Neutrophil (primary cell): ENCODE measurements around the gene KIF6.

Source experiments
- H3K27ac ChIP-seq: fragments of 200-600 bp; sonication (generic); 2 replicates; pipeline ENCODE4 v1.5.1; 2016; ENCODE audit warnings: mild to moderate bottlenecking, moderate library complexity
- H3K27me3 ChIP-seq: fragments of 200-600 bp; sonication (generic); 2 replicates; pipeline ENCODE4 v1.6.0; 2016; ENCODE audit warnings: mild to moderate bottlenecking
- H3K36me3 ChIP-seq: fragments of 200-600 bp; sonication (generic); 2 replicates; pipeline ENCODE4 v1.5.1; 2017
- H3K4me1 ChIP-seq, 2 experiments: fragments of 200-600 bp in 1 of 2; sonication (generic) in 1 of 2; 1 replicate in 1 of 2; 2 replicates in 1 of 2; pipeline versions ENCODE4 v1.5.1 to v1.6.1; 2013 to 2016; ENCODE audit warnings: low read depth in 1 of 2, low read length in 1 of 2, mild to moderate bottlenecking in 1 of 2, moderate library complexity in 1 of 2; ENCODE audit not compliant: control insufficient read depth in 1 of 2, insufficient read depth in 1 of 2
- H3K4me3 ChIP-seq, 2 experiments: fragments of 200-600 bp in 1 of 2; sonication (generic) in 1 of 2; 1 replicate in 1 of 2; 2 replicates in 1 of 2; pipeline ENCODE4 v1.5.1; 2013 to 2016; ENCODE audit warnings: low read depth in 1 of 2, low read length in 1 of 2, mild to moderate bottlenecking in 1 of 2, moderate library complexity in 1 of 2
- H3K9me3 ChIP-seq: fragments of 200-600 bp; sonication (generic); 2 replicates; pipeline ENCODE4 v1.5.1; 2016
- TF ChIP-seq, protein P1 (sequence below): fragments of 200-600 bp; sonication (generic); IDR thresholded peaks from 2 replicates; pipeline ENCODE4 v1.5.1; 2016; ENCODE audit warnings: antibody characterized with exemption

The KIF6 gene

DNA sequence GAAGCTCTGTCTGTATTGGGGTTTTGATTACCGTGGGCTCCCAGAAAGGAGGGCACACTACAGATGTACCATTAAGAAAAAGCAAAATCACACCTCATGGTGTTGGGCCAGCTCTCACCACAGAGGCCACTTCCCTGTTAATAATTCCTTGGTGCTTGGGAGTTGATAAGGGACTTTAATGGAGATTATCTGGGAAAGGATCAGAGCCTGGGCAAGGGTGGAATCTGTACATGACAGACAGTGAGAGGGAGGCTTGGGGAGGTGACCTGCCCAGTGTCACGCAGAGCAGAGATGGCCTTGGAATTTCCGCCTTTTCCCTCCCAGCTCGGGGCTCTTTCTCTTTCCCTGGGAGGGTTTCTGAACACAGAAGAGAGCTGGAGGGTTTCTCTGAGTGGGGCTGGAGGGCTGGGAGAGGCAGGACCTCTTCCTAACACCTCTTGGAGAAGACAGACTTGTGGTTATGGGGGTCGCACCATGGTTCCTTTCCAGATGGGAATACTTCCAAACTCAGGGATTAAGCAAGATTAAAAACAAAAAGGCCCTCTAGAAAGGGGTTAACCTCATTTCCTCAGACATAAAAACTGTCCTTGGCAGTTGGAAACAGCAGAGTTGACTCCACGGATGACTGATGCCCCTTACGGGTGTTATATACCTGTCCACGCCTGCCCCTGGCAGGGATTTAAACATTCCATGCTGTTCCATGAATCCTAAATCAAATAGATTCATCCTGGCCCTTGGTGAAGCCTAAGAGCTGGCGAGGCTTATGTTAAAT, 385.9 kb downstream of the KIF6 start:
- TF ChIP-seq, protein P1, sequence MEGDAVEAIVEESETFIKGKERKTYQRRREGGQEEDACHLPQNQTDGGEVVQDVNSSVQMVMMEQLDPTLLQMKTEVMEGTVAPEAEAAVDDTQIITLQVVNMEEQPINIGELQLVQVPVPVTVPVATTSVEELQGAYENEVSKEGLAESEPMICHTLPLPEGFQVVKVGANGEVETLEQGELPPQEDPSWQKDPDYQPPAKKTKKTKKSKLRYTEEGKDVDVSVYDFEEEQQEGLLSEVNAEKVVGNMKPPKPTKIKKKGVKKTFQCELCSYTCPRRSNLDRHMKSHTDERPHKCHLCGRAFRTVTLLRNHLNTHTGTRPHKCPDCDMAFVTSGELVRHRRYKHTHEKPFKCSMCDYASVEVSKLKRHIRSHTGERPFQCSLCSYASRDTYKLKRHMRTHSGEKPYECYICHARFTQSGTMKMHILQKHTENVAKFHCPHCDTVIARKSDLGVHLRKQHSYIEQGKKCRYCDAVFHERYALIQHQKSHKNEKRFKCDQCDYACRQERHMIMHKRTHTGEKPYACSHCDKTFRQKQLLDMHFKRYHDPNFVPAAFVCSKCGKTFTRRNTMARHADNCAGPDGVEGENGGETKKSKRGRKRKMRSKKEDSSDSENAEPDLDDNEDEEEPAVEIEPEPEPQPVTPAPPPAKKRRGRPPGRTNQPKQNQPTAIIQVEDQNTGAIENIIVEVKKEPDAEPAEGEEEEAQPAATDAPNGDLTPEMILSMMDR: no peak
- no peak overlapping the region for H3K4me3 ChIP-seq
- H3K27ac ChIP-seq: no peak overlapping the region
- peaks cover 82% of the 10 kb centered on the region for H3K27me3 ChIP-seq
- peaks cover 8 to 10% of the 10 kb centered on the region in 2 experiments for H3K4me1 ChIP-seq
- no peaks in the 10 kb centered on the region for H3K9me3 ChIP-seq
- H3K36me3 ChIP-seq: no peaks in the 10 kb centered on the region

GRCh38 chr6:39338397-39338796, 386.8 kb downstream of the KIF6 start:
- Histone ChIP-seq H3K27ac (no peak overlapping the region), H3K27me3 (peaks cover 84% of the 10 kb centered on the region), H3K4me3 (no peak overlapping the region), H3K36me3 (no peaks in the 10 kb centered on the region), H3K9me3 (no peaks in the 10 kb centered on the region), H3K4me1 (peaks cover 8 to 10% of the 10 kb centered on the region in 2 experiments)
- TF ChIP-seq, protein P1: no peak

DNA sequence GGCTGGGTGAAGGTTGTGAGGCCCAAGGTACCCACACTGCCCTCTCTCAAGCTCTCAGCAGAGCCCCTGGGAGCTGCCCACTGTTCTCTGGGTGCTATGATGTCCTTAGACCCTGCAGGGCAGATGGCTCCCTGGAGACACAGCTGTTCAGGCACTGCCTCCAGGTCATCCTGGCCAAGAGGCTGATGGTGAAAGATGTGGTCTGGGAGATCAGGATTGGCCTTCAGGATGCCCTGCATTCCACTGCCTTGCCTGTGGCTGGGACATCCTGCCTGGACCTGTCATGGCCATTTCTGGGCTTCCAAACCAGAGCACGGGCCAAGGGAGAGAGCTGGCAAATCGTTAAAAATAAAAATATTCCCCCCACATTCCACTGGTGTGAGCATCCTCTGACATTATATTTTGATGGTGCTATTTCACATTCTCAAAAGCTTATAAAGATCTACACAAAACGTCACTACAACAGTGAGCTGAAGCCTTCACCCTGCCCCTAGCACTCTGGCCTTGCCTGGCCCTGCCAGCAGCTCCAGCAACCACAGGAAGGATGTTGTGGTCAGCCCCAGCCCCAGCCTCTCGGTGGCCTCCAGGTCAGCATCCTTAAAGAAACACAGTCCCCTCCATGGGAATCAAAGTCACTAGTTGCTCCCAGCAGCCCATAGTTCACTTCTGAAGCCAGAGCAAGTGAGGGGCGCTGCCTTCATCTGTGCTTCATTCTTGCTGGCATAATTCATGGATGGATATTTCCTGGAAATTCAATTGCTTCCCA, 389.2 kb downstream of the KIF6 start:
- peaks cover 71% of the 10 kb centered on the region for H3K27me3 ChIP-seq
- TF ChIP-seq, protein P1: no peak
- no peaks in the 10 kb centered on the region for H3K9me3 ChIP-seq
- H3K36me3 ChIP-seq: no peaks in the 10 kb centered on the region
- no peak overlapping the region for H3K27ac ChIP-seq
- H3K4me1 ChIP-seq: peaks cover 8 to 10% of the 10 kb centered on the region in 2 experiments
- no peak overlapping the region for H3K4me3 ChIP-seq

GRCh38 chr6:39333644-39334438, 391.4 kb downstream of the KIF6 start:
- H3K9me3 ChIP-seq: no peaks in the 10 kb centered on the region
- H3K27me3 ChIP-seq: peaks cover 50% of the 10 kb centered on the region
- no peaks in the 10 kb centered on the region for H3K36me3 ChIP-seq
- peaks cover 8 to 10% of the 10 kb centered on the region in 2 experiments for H3K4me1 ChIP-seq
- H3K27ac ChIP-seq: no peak overlapping the region
- no peak overlapping the region for H3K4me3 ChIP-seq
- TF ChIP-seq, protein P1: no peak

DNA sequence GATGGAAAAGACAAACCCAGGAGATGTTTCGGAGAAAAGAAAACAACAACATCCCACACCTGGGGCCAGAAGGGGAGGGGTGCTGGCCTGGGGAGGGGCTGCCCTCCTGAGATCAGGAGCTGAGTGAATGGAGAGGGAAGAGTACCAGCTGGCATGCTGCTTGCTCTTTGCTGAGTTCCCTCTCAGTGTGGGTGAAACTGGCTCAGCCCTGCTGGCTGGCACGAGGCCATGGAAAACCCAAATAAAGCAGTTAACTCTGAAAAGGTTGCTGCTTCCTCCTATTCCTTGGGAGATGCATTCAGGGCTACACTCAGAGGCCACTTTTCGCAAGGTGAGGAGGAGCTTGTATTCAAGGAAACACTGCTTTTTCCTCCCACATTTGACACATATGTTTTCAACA, 394.7 kb downstream of the KIF6 start:
- Histone ChIP-seq H3K27me3 (peaks cover 22% of the 10 kb centered on the region), H3K4me3 (no peak overlapping the region), H3K4me1 (no peaks in the 10 kb centered on the region)

More for the DNA sequence above, 394.7 kb downstream of the KIF6 start:
- H3K27ac ChIP-seq: no peak overlapping the region
- H3K9me3 ChIP-seq: no peaks in the 10 kb centered on the region
- TF ChIP-seq, protein P1: no peak
- no peaks in the 10 kb centered on the region for H3K36me3 ChIP-seq
